ENCODE results near the gene HSPA14. TPM values are rescaled to one million over a fixed set of nuclear protein-coding genes. Genes with fewer than 3 reads are reported as not detected.
"Not testable (repeated sequence)": the region's sequence is repeated elsewhere in the genome, so short reads cannot be mapped to it uniquely, and the experiment has no call there.

The HSPA14 gene, protein sequence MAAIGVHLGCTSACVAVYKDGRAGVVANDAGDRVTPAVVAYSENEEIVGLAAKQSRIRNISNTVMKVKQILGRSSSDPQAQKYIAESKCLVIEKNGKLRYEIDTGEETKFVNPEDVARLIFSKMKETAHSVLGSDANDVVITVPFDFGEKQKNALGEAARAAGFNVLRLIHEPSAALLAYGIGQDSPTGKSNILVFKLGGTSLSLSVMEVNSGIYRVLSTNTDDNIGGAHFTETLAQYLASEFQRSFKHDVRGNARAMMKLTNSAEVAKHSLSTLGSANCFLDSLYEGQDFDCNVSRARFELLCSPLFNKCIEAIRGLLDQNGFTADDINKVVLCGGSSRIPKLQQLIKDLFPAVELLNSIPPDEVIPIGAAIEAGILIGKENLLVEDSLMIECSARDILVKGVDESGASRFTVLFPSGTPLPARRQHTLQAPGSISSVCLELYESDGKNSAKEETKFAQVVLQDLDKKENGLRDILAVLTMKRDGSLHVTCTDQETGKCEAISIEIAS
- polyA plus RNA-seq (2013, experiment 1 of 2; ENCODE audit: insufficient read length) = 10.5 TPM
- 10.5 TPM for polyA plus RNA-seq (2013, experiment 2 of 2; ENCODE audit: insufficient read length)

DNA sequence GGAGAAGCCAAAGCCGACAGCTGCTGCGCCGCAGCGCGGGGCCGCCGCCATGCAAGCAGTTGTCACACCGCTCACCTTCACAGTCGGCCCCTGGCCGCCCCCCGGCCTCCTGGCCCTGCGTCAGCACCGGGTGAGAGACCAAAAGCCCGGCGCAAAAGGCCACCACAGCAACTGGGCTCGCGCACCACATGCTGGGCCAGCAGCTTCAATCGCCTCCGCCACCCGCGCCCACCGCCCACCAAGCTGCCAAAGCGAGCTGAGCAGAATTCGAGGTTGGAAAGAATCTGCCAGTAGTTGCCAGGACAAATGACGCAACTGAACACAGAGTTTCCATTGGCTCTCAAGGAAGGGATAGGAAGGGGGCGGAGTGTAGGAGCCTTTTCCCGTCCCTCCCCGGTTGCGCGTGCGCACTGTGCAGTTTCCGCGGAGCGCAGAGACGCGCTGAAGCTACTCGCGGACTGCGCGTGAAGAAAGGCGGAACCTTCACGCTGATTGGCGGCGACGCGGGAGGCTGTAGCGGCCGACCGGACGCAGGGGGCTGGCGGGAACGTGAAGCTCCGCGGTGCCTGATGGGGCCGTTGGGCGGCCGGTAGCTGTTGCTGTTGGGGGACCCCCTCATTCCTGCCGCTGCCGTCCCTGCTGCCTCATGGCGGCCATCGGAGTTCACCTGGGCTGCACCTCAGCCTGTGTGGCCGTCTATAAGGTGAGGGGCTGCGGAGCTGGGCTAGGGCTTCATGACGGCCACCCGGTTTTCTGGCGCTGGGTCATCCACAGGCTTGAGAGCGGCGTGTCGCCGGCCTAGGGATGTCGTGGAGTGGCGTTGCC lies at the start of gene HSPA14, which contains the start of the genes CDNF and MSANTD7:
HSPA14 (plus strand) TSS at position 550 of the 825 bp plus-strand sequence; CDS start at position 647, 97 bp downstream.
CDNF (minus strand) TSS at position 281 of the 825 bp plus-strand sequence; CDS start at position 190, 91 bp downstream.
MSANTD7 (plus strand) TSS at position 550 of the 825 bp plus-strand sequence. CDS start 3,979 bp downstream, outside the sequence.
- DNase-seq = peak; percentile 99

- DNase-seq = no peak
Measured at GRCh38 chr10:14798636-14799035, 39.5 kb upstream of the HSPA14 start.

GRCh38 chr10:14800397-14800796 lies 37.7 kb upstream of the HSPA14 start:
- no peak for DNase-seq

DNA sequence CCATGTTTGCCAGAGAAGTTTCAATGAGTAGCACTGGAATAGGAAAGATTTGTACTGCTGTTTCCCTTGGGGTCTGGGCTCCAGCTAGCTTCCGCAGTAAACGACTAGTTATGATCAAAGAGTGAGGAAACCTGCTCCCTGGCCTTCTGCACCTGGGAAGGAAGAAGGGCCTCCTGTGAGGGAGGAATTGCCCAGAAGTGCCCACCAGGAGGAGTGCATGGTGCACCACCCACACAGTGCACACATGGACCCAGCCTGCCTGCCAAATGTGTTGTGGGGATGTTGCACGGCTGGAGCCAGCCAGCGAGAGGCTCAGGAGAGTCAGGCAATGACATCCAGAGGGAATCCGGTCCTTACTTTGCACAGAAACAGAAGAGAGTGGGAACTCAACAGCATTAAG lies 36.4 kb upstream of the HSPA14 start:
- no peak for DNase-seq

DNA sequence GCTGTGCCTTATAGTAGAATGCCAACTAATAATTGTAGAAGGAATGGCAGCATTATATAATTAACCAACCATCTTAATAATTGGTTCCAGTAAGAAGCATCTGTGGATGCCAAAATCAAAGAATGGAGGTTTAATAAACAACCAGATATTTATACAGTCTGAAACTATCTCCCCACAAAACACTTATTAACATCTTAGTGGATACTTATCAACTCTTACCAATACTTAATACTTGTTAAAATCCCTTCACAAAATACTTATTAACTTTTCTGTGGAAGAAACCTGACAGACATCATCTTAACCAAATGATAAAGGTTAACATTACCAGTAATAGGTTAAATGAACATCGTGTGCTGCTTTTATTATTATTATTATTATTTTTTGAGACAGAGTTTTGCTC lies 34.3 kb upstream of the HSPA14 start:
- DNase-seq = no peak

GRCh38 chr10:14806318-14806717 lies 31.8 kb upstream of the HSPA14 start:
- DNase-seq = no peak

GRCh38 chr10:14810969-14811953 lies 26.8 kb upstream of the HSPA14 start:
- no peak for DNase-seq

- DNase-seq = peak; percentile 9
Measured at GRCh38 chr10:14812271-14812670, 25.8 kb upstream of the HSPA14 start.

GRCh38 chr10:14815681-14816080 lies 22.4 kb upstream of the HSPA14 start:
- peak; percentile 1 for DNase-seq

GRCh38 chr10:14816717-14817116 lies 21.4 kb upstream of the HSPA14 start:
- not testable (repeated sequence) for DNase-seq

- peak; percentile 66 for DNase-seq
Measured at GRCh38 chr10:14820010-14820774, 17.9 kb upstream of the HSPA14 start.

DNA sequence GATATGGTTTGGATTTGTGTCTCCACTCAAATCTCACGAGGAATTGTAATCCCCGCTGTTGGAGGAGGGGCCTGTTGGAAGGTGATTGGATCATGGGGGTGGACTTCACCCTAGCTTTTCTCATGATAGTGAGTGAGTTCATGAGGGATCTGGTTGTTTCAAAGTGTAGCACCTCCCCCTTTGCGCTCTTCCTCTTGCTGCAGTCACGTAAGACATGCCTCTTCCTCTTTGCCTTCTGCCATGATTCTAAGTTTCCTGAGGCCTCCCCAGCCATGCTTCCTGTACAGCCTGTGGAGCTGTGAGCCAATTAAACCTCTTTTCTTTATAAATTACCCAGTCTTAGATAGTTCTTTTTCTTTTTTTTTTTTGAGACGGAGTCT lies 17.3 kb upstream of the HSPA14 start:
- DNase-seq = no peak

- no peak for DNase-seq
Measured at GRCh38 chr10:14821635-14822375, 16.3 kb upstream of the HSPA14 start.

GRCh38 chr10:14822879-14823755 lies 15.0 kb upstream of the HSPA14 start:
- DNase-seq = peak; percentile 33

GRCh38 chr10:14823966-14824365 lies 14.1 kb upstream of the HSPA14 start:
- no peak for DNase-seq

- DNase-seq = no peak
Measured at GRCh38 chr10:14826076-14826829, 11.9 kb upstream of the HSPA14 start.

DNA sequence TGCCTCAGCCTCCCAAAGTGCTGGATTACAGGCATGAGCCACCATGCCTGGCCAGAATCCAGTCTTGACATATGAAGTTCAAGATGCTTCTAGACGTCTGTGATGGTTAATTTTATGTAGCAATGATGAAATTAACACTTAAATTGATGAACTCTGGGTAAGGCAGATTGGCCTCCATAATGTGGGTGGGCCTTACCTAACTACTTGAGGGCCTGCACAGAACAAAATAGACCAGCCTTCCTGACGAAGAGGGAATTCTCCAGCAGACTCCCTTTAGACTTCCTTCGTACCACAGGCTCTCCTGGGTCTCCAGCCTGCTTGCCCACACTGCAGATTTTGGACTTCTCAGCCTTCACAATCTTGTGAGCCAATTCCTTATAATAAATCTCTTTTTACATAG lies 5.0 kb upstream of the HSPA14 start:
- no peak for DNase-seq

GRCh38 chr10:14836208-14836607 lies 1.9 kb upstream of the HSPA14 start:
- peak; percentile 65 for DNase-seq

All from fibroblast of skin of abdomen (primary cell).